NCI-H1048 (cell line): ENCODE measurements around the gene ARHGEF7.
"Not testable (repeated sequence)": the region's sequence is repeated elsewhere in the genome, so short reads cannot be mapped to it uniquely, and the experiment has no call there.

ENCODE experiments used
- DNase-seq: peaks from one replicate; lab custom pipeline; 2025; lab: John Stamatoyannopoulos, UW

Gene ARHGEF7

GRCh38 chr13:111171112-111171511 lies 56.0 kb downstream of the ARHGEF7 start:
- DNase-seq, result no peak

GRCh38 chr13:111171629-111172028 lies 56.5 kb downstream of the ARHGEF7 start:
- DNase-seq, result no peak

GRCh38 chr13:111174377-111175114 lies 59.4 kb downstream of the ARHGEF7 start:
- DNase-seq, result no peak

GRCh38 chr13:111175372-111175771 lies 60.3 kb downstream of the ARHGEF7 start:
- no peak for DNase-seq

GRCh38 chr13:111175935-111176334 lies 60.8 kb downstream of the ARHGEF7 start:
- no peak for DNase-seq

GRCh38 chr13:111176421-111176820 lies 61.3 kb downstream of the ARHGEF7 start:
- no peak for DNase-seq

- DNase-seq, result no peak
These were observed 62.1 kb downstream of the ARHGEF7 start for GRCh38 chr13:111177081-111177711.

GRCh38 chr13:111177921-111178320 lies 62.8 kb downstream of the ARHGEF7 start:
- no peak for DNase-seq

GRCh38 chr13:111178402-111178801 lies 63.3 kb downstream of the ARHGEF7 start:
- DNase-seq, result no peak

- no peak for DNase-seq
These were observed 65.0 kb downstream of the ARHGEF7 start for GRCh38 chr13:111179908-111180760.

GRCh38 chr13:111181977-111182376 lies 66.9 kb downstream of the ARHGEF7 start:
- no peak for DNase-seq

GRCh38 chr13:111183087-111183645 lies 68.1 kb downstream of the ARHGEF7 start:
- no peak for DNase-seq

GRCh38 chr13:111183959-111184358 lies 68.8 kb downstream of the ARHGEF7 start:
- no peak for DNase-seq

GRCh38 chr13:111184458-111185401 lies 69.6 kb downstream of the ARHGEF7 start:
- no peak for DNase-seq

GRCh38 chr13:111186305-111186935 lies 71.3 kb downstream of the ARHGEF7 start:
- DNase-seq, result no peak

GRCh38 chr13:111187960-111188541 lies 72.9 kb downstream of the ARHGEF7 start:
- DNase-seq, result no peak

GRCh38 chr13:111189064-111189505 lies 74.0 kb downstream of the ARHGEF7 start:
- not testable (repeated sequence) for DNase-seq

- DNase-seq, result not testable (repeated sequence)
These were observed 74.4 kb downstream of the ARHGEF7 start for GRCh38 chr13:111189516-111189915.

GRCh38 chr13:111193223-111193622 lies 78.1 kb downstream of the ARHGEF7 start:
- not testable (repeated sequence) for DNase-seq

- not testable (repeated sequence) for DNase-seq
These were observed 79.5 kb downstream of the ARHGEF7 start for GRCh38 chr13:111194651-111195050.
